Inflammatory macrophage (primary cell): ENCODE results near the gene TMEM54.

ENCODE experiments used
- DNase-seq, 2 donors: peaks; one replicate each; pipeline ENCODE4 v3.0.0-alpha.2; 2020 to 2022

Gene TMEM54

GRCh38 chr1:32894019-32894600, 7.1 kb downstream of the TMEM54 start:
- no peak for DNase-seq

GRCh38 chr1:32893198-32894018, 7.8 kb downstream of the TMEM54 start:
- no peak for DNase-seq

DNA sequence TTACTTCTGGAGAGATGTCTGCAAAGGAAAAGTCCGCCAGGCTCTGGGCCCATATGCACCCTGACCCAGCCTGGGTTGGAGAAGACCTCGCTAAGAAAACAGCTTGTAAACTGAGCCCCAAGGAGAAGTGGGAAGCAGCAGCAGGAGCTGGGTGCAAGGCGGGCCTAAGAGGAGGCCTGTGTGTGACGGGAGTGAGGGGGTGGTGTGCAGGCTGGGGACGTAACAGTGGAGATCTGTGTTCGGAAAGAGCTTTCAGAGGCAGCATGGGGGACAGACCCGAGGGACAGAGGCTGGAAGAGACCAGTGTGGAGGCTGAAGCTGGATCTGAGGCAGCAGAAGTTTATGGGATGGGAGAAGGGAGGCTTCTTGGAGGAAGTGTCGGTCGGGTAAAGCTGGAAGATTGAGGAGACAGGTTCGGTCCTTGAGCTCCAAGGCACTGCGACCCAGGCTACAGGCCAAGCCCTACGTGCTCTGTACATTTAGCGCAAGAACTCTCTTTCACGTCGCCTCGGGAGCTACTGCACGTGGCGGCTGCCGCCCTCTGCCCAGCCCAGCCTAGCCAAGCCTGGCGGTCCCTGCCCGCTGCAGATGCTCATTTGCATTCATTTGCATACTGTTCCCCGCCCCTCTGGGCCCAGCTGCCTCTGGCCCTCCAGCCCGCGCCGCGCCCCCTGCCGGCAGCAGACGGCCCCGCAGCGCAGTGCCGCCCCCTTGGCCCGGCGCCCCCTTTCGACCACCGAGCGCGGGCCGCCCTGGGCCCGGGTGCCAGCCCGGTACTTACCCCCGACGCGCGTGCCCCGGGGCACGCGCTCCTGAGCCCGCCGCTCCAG, 8.6 kb downstream of the TMEM54 start:
- no peak for DNase-seq

GRCh38 chr1:32891630-32892029, 9.6 kb downstream of the TMEM54 start:
- DNase-seq, result no peak

DNA sequence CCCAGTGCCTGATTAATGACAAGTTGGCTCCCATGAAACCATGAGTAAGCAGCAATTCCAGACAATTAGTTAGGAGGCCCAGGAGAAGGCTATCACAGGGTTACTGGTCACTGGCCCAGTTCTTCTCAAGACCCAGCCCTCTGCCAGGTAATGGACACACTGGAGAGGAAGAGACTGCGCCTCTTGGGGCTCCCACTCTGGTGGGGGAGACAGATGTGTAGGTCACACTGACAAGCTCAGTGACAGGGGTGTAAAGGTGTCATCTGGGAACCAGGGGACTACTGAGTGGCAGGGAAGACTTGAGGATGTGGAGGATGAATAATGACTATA, 10.0 kb downstream of the TMEM54 start:
- DNase-seq, result no peak

GRCh38 chr1:32890516-32891240, 10.5 kb downstream of the TMEM54 start:
- no peak for DNase-seq

- no peak for DNase-seq
Measured at GRCh38 chr1:32889731-32890278, 11.4 kb downstream of the TMEM54 start.

DNA sequence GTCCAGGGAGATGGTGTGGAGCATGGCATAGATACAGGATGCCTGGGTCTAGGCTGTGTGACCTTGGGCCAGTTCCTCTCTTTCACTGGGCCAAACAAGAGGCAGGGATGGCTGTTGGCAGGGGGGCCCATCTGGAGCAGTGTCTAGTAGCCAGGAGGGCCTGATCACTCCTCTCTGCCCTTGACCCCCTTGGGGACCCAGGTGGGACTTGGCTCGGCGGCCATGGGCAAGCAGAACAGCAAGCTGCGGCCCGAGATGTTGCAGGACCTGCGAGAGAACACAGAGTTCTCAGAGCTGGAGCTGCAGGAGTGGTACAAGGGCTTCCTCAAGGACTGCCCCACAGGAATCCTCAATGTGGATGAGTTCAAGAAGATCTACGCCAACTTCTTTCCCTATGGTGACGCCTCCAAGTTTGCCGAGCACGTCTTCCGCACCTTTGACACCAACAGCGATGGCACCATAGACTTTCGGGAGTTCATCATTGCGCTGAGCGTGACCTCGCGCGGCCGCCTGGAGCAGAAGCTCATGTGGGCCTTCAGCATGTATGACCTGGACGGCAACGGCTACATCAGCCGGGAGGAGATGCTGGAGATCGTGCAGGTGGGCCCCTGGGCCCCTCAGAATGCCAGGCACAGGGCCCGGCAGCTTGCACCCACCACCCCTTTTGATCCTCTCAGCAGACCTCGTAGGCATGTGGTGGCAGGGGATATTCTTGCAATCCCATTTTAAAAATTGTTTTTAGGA, 12.3 kb downstream of the TMEM54 start:
- DNase-seq, result no peak

GRCh38 chr1:32888134-32888533, 13.1 kb downstream of the TMEM54 start:
- DNase-seq, result no peak

GRCh38 chr1:32887623-32888022, 13.6 kb downstream of the TMEM54 start:
- DNase-seq, result no peak

GRCh38 chr1:32886828-32887414, 14.3 kb downstream of the TMEM54 start:
- no peak for DNase-seq

DNA sequence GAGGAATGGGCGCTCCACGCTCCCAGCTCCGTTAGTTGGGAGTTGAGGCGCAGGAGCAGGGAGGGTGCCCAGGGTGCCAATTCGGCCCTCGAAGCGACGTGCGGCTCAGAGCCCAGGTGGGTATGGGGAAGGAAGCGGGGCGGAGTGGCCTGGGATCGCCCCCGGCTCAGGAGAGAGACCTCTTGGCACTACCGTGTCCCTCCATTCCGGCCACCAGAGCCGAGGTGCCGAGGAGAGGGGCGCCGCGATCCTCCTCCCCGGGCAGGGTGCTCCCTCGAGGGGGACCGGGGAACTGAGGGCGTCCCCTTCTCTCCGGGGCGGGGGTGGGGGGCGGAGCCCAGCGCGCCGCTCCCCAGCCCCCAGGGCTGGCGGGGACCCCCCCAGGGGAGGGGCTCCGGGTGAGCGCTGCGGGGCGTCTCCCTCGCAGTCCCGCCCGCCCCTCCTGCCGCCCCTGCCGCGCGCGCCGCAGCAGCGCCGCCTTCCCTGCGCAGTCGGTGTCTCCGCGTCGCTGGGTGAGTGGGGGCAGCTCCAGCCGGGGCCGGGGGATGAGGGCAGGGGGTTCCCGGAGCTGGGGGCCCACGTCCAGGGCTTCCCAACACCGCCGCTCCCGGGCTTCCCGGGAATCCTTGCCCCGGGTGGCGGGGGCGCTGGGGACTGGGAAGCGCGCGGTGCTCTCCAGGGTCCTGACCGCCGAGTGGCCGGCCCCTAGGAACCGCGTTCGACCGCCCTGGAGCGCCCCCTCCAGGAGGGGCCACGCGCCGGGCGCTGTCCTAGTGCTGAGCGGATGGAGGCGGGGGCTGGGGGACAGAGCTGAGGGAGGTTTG, 15.0 kb downstream of the TMEM54 start, which contains the start of gene HPCA:
Gene HPCA, plus strand, starts transcription at position 488 of the 824 bp plus-strand sequence. CDS start 2,408 bp downstream, outside the sequence.
- DNase-seq, result peak; percentile 19 to 52

- no peak for DNase-seq
Measured at GRCh38 chr1:32885676-32886003, 15.5 kb downstream of the TMEM54 start.

GRCh38 chr1:32884726-32885125, 16.5 kb downstream of the TMEM54 start:
- no peak for DNase-seq

DNA sequence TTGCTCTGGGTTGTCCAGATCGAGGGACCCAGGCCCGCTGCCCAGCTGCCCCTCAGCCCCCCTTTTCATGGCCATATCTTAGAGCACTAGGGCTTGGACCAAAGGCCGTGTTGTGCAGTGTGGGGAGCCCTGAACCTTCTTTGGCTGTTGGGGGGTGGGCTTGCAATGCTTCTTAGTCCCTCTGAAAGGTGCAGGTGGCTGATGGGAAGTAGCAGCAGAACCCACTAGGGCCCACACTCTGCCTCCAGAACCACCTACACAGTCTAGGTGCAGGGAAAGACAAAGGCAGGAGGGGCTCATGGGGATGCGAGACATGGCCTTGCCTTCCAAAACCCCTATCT, 17.2 kb downstream of the TMEM54 start:
- DNase-seq, result no peak

DNA sequence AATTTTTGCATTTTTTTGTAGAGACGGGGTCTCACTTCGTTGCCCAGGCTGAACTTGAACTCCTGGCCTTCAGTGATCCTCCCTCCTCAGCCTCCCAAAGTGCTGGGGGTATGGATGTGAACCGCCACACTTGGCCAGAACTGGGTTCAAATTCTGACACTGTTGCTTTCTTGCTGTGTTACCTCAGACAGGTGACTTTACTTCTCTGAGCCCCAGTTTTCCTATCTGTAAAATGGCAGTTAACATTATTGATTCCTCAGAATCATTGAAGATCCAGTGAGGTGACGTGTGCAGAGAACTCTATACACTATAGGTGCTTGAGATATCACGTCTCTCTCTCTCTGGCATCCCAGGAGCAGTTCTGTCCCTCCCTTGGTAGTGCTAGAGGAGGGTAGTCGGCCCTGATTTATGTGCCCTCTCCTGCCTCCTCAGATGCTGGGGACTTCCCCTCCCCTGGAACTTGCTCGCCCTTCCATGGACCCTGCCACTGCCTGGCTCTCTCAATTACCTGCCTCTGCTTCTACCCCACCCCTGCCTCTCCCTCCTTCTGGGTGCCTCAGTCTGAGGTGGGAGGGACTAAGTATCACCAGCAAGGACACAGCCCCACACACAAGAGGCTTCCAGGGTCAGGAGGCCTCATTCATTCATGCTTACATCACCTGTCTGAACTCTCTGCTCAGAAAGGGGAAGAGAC, 17.7 kb downstream of the TMEM54 start:
- no peak for DNase-seq

- DNase-seq, result no peak
Measured at GRCh38 chr1:32881871-32882850, 19.0 kb downstream of the TMEM54 start.

- no peak for DNase-seq
Measured at GRCh38 chr1:32881291-32881690, 19.9 kb downstream of the TMEM54 start.

DNA sequence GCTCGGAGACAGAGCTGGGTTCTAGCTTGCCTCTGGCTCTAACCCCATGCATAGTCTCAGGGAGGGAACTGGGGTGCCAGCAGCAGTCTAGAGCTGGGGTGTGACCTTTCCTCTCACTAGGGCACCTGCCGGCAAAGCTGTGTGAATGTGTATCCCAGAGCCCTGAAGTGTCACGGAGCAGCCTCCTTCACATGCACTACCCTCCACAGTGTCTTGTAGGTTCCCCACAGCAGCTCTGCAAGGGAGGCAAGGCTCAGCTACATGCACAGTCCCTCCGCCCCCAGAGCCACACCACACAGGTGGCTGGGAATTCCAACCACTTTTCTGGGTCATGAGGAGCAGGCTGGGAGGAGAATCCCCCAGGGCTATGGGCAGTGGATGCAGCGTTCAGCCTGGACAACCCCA, 22.6 kb downstream of the TMEM54 start:
- no peak for DNase-seq
